WTC11 (cell line): ENCODE data around the gene DEPDC4. TPM values are rescaled to one million over a fixed set of nuclear protein-coding genes. Genes with fewer than 3 reads are reported as not detected.

Experiments used
- ATAC-seq: fragments of 200-7000 bp; cut with Tn5 transposase; 2 replicates; pipeline ENCODE4 v1.10.0; 2021; ENCODE audit warnings: mild to moderate bottlenecking, moderate library complexity
- CTCF ChIA-PET: fragments of 300-600 bp; sonication (Branson Sonifier 250); formaldehyde crosslinking; loops from one replicate; lab custom pipeline; 2021; ENCODE audit warnings: antibody characterized with exemption; lab: Charles Lee
- POLR2A ChIA-PET: fragments of 350-600 bp; sonication (Branson Sonifier 250); formaldehyde crosslinking; loops from one replicate; lab custom pipeline; 2021; ENCODE audit warnings: antibody characterized with exemption; lab: Charles Lee
- DNase-seq: peaks from one replicate; pipeline ENCODE4 v3.0.0; 2021; ENCODE audit warnings: low spot score
- H3K27ac Mint-ChIP-seq: 2 replicates; pipeline ENCODE4 v1.8.0; 2021; ENCODE audit warnings: mixed read lengths
- H3K27me3 Mint-ChIP-seq: 2 replicates; pipeline ENCODE4 v1.8.0; 2021; ENCODE audit warnings: low read depth, mild to moderate bottlenecking, moderate library complexity, mixed read lengths
- H3K36me3 Mint-ChIP-seq: 2 replicates; pipeline ENCODE4 v1.8.0; 2021; ENCODE audit warnings: mixed read lengths
- H3K4me1 Mint-ChIP-seq: 2 replicates; pipeline ENCODE4 v1.8.0; 2022; ENCODE audit warnings: mixed read lengths
- H3K4me3 Mint-ChIP-seq: 2 replicates; pipeline ENCODE4 v1.8.0; 2021; ENCODE audit warnings: mild to moderate bottlenecking, moderate library complexity, mixed read lengths
- H3K9me3 Mint-ChIP-seq: 2 replicates; pipeline ENCODE4 v1.8.0; 2021; ENCODE audit warnings: mixed read lengths
- ATF1 ChIP-seq: sonication (generic); formaldehyde crosslinking; IDR thresholded peaks from 2 replicates; pipeline ENCODE4 v1.8.1; 2023; ENCODE audit warnings: mild to moderate bottlenecking, moderate library complexity, missing genetic modification reagents
- ESRRA ChIP-seq: sonication (generic); formaldehyde crosslinking; IDR thresholded peaks from 2 replicates; pipeline ENCODE4 v1.8.1; 2022; ENCODE audit warnings: mild to moderate bottlenecking, missing genetic modification reagents, borderline replicate concordance
- FOXK1 ChIP-seq: sonication (generic); formaldehyde crosslinking; IDR thresholded peaks from 2 replicates; pipeline ENCODE4 v1.8.0; 2022; ENCODE audit warnings: mild to moderate bottlenecking, moderate library complexity, missing genetic modification reagents
- NFYB ChIP-seq: sonication (generic); formaldehyde crosslinking; conservative IDR thresholded peaks from 2 replicates; pipeline ENCODE4 v1.8.0; 2022; ENCODE audit warnings: low read depth, missing genetic modification reagents
- NR3C1 ChIP-seq: sonication (generic); formaldehyde crosslinking; conservative IDR thresholded peaks from 2 replicates; pipeline ENCODE4 v1.8.1; 2023; ENCODE audit warnings: low read depth, mild to moderate bottlenecking, missing genetic modification reagents
- SMAD3 ChIP-seq: sonication (generic); formaldehyde crosslinking; IDR thresholded peaks from 2 replicates; pipeline ENCODE4 v1.8.0; 2022; ENCODE audit warnings: missing genetic modification reagents, mild to moderate bottlenecking, borderline replicate concordance
- SP1 ChIP-seq: sonication (generic); formaldehyde crosslinking; conservative IDR thresholded peaks from 2 replicates; pipeline ENCODE4 v1.8.1; 2022; ENCODE audit warnings: missing genetic modification reagents
- TEAD1 ChIP-seq: sonication (generic); formaldehyde crosslinking; IDR thresholded peaks from 2 replicates; pipeline ENCODE4 v1.8.0; 2022; ENCODE audit warnings: mild to moderate bottlenecking, missing genetic modification reagents
- ZNF671 ChIP-seq: fragments of 250-450 bp; sonication (Bioruptor Pico); IDR thresholded peaks from 2 replicates; pipeline ENCODE4 v1.8.0; 2021; ENCODE audit warnings: mild to moderate bottlenecking
- total RNA-seq: library from RNA; stranded (reverse); gene quantifications from 3 replicates; pipeline ENCODE4 v1.2.3, GENCODE V29; 2021
- TF ChIP-seq, protein P1 (sequence below): sonication (generic); formaldehyde crosslinking; IDR thresholded peaks from 2 replicates; pipeline ENCODE4 v1.8.1; 2023; ENCODE audit warnings: mild to moderate bottlenecking, missing genetic modification reagents, borderline replicate concordance
- TF ChIP-seq, protein P2 (sequence below): sonication (generic); formaldehyde crosslinking; IDR thresholded peaks from 2 replicates; pipeline ENCODE4 v1.8.1; 2023; ENCODE audit warnings: mild to moderate bottlenecking, missing genetic modification reagents
- TF ChIP-seq, protein P3 (sequence below): sonication (generic); formaldehyde crosslinking; IDR thresholded peaks from 2 replicates; pipeline ENCODE4 v1.8.1; 2023; ENCODE audit warnings: mild to moderate bottlenecking, moderate library complexity, missing genetic modification reagents
- TF ChIP-seq, protein P4 (sequence below): sonication (generic); formaldehyde crosslinking; IDR thresholded peaks from 2 replicates; pipeline ENCODE4 v1.8.1; 2022; ENCODE audit warnings: mild to moderate bottlenecking, moderate library complexity, missing genetic modification reagents
- TF ChIP-seq, protein P5 (sequence below): sonication (generic); formaldehyde crosslinking; IDR thresholded peaks from 2 replicates; pipeline ENCODE4 v1.8.0; 2023; ENCODE audit warnings: mild to moderate bottlenecking, missing genetic modification reagents
- TF ChIP-seq, protein P6 (sequence below): sonication (generic); formaldehyde crosslinking; IDR thresholded peaks from 2 replicates; pipeline ENCODE4 v1.8.0; 2022; ENCODE audit warnings: mild to moderate bottlenecking, missing genetic modification reagents
- TF ChIP-seq, protein P7 (sequence below): fragments of 250-450 bp; sonication (Bioruptor Pico); IDR thresholded peaks from 2 replicates; pipeline ENCODE4 v1.9.0; 2021; ENCODE audit warnings: mild to moderate bottlenecking, borderline replicate concordance
- TF ChIP-seq, protein P8 (sequence below): sonication (generic); formaldehyde crosslinking; IDR thresholded peaks from 2 replicates; pipeline ENCODE4 v1.8.1; 2023; ENCODE audit warnings: mild to moderate bottlenecking, missing genetic modification reagents, moderate library complexity

DEPDC4 gene
- total RNA-seq, 1 experiment from 2014 or later, result 5.5 TPM

DNA sequence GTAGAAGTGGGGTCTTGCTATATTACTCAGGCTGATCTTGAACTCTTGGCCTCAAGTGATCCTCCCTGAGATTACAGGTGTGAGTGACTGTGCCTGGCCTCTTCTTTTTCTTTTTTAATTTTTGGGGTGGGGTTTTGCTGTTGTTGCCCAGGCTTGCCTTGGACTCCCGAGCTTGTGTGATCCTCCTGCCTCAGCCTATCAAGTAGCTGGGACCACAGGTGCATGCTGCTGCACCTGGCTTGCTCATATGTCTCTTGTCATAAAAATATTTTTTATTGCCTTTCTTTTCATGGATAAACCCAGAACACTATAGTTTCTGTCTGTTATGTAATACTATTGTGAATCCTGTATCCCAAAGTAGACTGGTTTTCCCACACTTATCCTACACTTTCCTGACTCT lies 26.1 kb upstream of the DEPDC4 start:
- Mint-ChIP-seq H3K36me3 (peaks cover 40% of the 10 kb centered on the region), H3K4me3 (no peak overlapping the region), H3K27me3 (no peaks in the 10 kb centered on the region), H3K4me1 (no peaks in the 10 kb centered on the region), H3K27ac (peak overlapping the region; percentile 57; the same call in 1 of the 2 replicates), H3K9me3 (peaks cover 5% of the 10 kb centered on the region)
- ChIA-PET POLR2A (interaction anchor here (0.6 kb wide), 1 partner anchor 47 kb away, joined by 4 read pairs; no protein-coding TSS in a partner anchor), CTCF (no interaction called here)
- DNase-seq, result no peak
- ATAC-seq, result no peak
- TF ChIP-seq, protein P1, sequence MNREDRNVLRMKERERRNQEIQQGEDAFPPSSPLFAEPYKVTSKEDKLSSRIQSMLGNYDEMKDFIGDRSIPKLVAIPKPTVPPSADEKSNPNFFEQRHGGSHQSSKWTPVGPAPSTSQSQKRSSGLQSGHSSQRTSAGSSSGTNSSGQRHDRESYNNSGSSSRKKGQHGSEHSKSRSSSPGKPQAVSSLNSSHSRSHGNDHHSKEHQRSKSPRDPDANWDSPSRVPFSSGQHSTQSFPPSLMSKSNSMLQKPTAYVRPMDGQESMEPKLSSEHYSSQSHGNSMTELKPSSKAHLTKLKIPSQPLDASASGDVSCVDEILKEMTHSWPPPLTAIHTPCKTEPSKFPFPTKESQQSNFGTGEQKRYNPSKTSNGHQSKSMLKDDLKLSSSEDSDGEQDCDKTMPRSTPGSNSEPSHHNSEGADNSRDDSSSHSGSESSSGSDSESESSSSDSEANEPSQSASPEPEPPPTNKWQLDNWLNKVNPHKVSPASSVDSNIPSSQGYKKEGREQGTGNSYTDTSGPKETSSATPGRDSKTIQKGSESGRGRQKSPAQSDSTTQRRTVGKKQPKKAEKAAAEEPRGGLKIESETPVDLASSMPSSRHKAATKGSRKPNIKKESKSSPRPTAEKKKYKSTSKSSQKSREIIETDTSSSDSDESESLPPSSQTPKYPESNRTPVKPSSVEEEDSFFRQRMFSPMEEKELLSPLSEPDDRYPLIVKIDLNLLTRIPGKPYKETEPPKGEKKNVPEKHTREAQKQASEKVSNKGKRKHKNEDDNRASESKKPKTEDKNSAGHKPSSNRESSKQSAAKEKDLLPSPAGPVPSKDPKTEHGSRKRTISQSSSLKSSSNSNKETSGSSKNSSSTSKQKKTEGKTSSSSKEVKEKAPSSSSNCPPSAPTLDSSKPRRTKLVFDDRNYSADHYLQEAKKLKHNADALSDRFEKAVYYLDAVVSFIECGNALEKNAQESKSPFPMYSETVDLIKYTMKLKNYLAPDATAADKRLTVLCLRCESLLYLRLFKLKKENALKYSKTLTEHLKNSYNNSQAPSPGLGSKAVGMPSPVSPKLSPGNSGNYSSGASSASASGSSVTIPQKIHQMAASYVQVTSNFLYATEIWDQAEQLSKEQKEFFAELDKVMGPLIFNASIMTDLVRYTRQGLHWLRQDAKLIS, result no peak
- TF ChIP-seq NFYB, result no peak
- no peak for TF ChIP-seq TEAD1 (CRISPR knock-in tag)
- TF ChIP-seq, protein P2, sequence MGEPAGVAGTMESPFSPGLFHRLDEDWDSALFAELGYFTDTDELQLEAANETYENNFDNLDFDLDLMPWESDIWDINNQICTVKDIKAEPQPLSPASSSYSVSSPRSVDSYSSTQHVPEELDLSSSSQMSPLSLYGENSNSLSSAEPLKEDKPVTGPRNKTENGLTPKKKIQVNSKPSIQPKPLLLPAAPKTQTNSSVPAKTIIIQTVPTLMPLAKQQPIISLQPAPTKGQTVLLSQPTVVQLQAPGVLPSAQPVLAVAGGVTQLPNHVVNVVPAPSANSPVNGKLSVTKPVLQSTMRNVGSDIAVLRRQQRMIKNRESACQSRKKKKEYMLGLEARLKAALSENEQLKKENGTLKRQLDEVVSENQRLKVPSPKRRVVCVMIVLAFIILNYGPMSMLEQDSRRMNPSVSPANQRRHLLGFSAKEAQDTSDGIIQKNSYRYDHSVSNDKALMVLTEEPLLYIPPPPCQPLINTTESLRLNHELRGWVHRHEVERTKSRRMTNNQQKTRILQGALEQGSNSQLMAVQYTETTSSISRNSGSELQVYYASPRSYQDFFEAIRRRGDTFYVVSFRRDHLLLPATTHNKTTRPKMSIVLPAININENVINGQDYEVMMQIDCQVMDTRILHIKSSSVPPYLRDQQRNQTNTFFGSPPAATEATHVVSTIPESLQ (CRISPR knock-in tag), result no peak
- no peak for TF ChIP-seq ZNF671
- no peak for TF ChIP-seq SMAD3 (CRISPR knock-in tag)
- no peak for TF ChIP-seq NR3C1 (CRISPR knock-in tag)
- TF ChIP-seq, protein P3, sequence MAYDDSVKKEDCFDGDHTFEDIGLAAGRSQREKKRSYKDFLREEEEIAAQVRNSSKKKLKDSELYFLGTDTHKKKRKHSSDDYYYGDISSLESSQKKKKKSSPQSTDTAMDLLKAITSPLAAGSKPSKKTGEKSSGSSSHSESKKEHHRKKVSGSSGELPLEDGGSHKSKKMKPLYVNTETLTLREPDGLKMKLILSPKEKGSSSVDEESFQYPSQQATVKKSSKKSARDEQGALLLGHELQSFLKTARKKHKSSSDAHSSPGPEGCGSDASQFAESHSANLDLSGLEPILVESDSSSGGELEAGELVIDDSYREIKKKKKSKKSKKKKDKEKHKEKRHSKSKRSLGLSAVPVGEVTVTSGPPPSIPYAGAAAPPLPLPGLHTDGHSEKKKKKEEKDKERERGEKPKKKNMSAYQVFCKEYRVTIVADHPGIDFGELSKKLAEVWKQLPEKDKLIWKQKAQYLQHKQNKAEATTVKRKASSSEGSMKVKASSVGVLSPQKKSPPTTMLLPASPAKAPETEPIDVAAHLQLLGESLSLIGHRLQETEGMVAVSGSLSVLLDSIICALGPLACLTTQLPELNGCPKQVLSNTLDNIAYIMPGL, result no peak
- TF ChIP-seq, protein P4, sequence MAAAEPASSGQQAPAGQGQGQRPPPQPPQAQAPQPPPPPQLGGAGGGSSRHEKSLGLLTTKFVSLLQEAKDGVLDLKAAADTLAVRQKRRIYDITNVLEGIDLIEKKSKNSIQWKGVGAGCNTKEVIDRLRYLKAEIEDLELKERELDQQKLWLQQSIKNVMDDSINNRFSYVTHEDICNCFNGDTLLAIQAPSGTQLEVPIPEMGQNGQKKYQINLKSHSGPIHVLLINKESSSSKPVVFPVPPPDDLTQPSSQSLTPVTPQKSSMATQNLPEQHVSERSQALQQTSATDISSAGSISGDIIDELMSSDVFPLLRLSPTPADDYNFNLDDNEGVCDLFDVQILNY (CRISPR knock-in tag), result no peak
- no peak for TF ChIP-seq FOXK1 (CRISPR knock-in tag)
- no peak for TF ChIP-seq ATF1 (CRISPR knock-in tag)
- TF ChIP-seq, protein P5, sequence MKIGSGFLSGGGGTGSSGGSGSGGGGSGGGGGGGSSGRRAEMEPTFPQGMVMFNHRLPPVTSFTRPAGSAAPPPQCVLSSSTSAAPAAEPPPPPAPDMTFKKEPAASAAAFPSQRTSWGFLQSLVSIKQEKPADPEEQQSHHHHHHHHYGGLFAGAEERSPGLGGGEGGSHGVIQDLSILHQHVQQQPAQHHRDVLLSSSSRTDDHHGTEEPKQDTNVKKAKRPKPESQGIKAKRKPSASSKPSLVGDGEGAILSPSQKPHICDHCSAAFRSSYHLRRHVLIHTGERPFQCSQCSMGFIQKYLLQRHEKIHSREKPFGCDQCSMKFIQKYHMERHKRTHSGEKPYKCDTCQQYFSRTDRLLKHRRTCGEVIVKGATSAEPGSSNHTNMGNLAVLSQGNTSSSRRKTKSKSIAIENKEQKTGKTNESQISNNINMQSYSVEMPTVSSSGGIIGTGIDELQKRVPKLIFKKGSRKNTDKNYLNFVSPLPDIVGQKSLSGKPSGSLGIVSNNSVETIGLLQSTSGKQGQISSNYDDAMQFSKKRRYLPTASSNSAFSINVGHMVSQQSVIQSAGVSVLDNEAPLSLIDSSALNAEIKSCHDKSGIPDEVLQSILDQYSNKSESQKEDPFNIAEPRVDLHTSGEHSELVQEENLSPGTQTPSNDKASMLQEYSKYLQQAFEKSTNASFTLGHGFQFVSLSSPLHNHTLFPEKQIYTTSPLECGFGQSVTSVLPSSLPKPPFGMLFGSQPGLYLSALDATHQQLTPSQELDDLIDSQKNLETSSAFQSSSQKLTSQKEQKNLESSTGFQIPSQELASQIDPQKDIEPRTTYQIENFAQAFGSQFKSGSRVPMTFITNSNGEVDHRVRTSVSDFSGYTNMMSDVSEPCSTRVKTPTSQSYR (CRISPR knock-in tag), result no peak
- no peak for TF ChIP-seq SP1 (CRISPR knock-in tag)
- TF ChIP-seq ESRRA (CRISPR knock-in tag), result no peak

DNA sequence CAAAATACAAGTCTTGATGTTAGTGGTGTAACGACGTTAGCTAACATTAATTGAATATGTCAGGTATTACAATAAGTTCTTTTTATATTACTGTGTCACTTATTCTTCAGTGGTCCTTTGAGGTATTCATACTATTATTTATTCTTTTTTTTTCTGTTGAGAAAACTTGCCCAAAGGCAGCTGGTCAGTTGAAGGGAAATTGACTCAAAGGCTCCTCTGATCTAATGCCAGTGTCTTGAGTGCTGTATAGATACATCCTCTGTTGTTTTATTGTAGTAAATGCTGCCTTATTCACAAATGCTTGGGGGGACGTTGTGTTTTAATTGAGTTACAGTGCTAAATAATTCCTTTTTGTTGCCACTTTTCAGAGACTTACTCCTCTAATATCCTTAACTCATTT lies 23.1 kb upstream of the DEPDC4 start:
- Mint-ChIP-seq H3K27ac (no peak overlapping the region), H3K9me3 (peaks cover 5% of the 10 kb centered on the region), H3K4me1 (no peaks in the 10 kb centered on the region), H3K4me3 (no peak overlapping the region), H3K27me3 (no peaks in the 10 kb centered on the region), H3K36me3 (peaks cover 21% of the 10 kb centered on the region)
- CTCF ChIA-PET, result interaction anchor here (1.0 kb wide), 1 partner anchor 115 kb away, joined by 3 read pairs; no protein-coding TSS in a partner anchor
- ATAC-seq, result no peak
- no peak for DNase-seq
- POLR2A ChIA-PET, result no interaction called here
- TF ChIP-seq ZNF671, result no peak
- TF ChIP-seq, protein P6, sequence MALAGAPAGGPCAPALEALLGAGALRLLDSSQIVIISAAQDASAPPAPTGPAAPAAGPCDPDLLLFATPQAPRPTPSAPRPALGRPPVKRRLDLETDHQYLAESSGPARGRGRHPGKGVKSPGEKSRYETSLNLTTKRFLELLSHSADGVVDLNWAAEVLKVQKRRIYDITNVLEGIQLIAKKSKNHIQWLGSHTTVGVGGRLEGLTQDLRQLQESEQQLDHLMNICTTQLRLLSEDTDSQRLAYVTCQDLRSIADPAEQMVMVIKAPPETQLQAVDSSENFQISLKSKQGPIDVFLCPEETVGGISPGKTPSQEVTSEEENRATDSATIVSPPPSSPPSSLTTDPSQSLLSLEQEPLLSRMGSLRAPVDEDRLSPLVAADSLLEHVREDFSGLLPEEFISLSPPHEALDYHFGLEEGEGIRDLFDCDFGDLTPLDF (CRISPR knock-in tag), result no peak
- TF ChIP-seq, protein P7, sequence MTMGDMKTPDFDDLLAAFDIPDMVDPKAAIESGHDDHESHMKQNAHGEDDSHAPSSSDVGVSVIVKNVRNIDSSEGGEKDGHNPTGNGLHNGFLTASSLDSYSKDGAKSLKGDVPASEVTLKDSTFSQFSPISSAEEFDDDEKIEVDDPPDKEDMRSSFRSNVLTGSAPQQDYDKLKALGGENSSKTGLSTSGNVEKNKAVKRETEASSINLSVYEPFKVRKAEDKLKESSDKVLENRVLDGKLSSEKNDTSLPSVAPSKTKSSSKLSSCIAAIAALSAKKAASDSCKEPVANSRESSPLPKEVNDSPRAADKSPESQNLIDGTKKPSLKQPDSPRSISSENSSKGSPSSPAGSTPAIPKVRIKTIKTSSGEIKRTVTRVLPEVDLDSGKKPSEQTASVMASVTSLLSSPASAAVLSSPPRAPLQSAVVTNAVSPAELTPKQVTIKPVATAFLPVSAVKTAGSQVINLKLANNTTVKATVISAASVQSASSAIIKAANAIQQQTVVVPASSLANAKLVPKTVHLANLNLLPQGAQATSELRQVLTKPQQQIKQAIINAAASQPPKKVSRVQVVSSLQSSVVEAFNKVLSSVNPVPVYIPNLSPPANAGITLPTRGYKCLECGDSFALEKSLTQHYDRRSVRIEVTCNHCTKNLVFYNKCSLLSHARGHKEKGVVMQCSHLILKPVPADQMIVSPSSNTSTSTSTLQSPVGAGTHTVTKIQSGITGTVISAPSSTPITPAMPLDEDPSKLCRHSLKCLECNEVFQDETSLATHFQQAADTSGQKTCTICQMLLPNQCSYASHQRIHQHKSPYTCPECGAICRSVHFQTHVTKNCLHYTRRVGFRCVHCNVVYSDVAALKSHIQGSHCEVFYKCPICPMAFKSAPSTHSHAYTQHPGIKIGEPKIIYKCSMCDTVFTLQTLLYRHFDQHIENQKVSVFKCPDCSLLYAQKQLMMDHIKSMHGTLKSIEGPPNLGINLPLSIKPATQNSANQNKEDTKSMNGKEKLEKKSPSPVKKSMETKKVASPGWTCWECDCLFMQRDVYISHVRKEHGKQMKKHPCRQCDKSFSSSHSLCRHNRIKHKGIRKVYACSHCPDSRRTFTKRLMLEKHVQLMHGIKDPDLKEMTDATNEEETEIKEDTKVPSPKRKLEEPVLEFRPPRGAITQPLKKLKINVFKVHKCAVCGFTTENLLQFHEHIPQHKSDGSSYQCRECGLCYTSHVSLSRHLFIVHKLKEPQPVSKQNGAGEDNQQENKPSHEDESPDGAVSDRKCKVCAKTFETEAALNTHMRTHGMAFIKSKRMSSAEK, result no peak
- TF ChIP-seq, protein P8, sequence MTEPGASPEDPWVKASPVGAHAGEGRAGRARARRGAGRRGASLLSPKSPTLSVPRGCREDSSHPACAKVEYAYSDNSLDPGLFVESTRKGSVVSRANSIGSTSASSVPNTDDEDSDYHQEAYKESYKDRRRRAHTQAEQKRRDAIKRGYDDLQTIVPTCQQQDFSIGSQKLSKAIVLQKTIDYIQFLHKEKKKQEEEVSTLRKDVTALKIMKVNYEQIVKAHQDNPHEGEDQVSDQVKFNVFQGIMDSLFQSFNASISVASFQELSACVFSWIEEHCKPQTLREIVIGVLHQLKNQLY (CRISPR knock-in tag), result no peak
